Mammary epithelial cell (primary cell): ENCODE data around the gene DEDD.

Experiments
- CTCF ChIP-seq, 2 donors: IDR thresholded peaks in 1 of 2; conservative IDR thresholded peaks in 1 of 2; 2 replicates each; pipeline ENCODE4 v1.5.1; 2011 to 2012; ENCODE audit warnings: inconsistent platforms in 2 of 2, low read length in 2 of 2, mild to moderate bottlenecking in 2 of 2, control low read depth in 1 of 2, low read depth in 1 of 2; ENCODE audit not compliant: insufficient read depth in 1 of 2; ENCODE audit errors: extremely low read depth in 1 of 2
- EZH2 ChIP-seq: IDR thresholded peaks from 2 replicates; pipeline ENCODE4 v1.6.1; 2012; ENCODE audit warnings: low read length, inconsistent platforms, borderline replicate concordance

- TF ChIP-seq CTCF (conservative IDR thresholded peaks at IDR 0.05 in 1 of 2, IDR thresholded peaks at IDR 0.05 in 1 of 2; ENCODE audit: extremely low read depth in 1 of 2, insufficient read depth in 1 of 2, low read depth in 1 of 2, low read length in 2 of 2) = no peak
- TF ChIP-seq EZH2 = no peak
Observed at GRCh38 chr1:161182214-161182613, 49.7 kb upstream of the DEDD start.
